ENCODE data around the gene FIBCD1. TPM values are rescaled to one million over a fixed set of nuclear protein-coding genes. Genes with fewer than 3 reads are reported as not detected.

FIBCD1 gene
- total RNA-seq, 1 donor from 2014 or later = 0.53 TPM

- no peaks in the 10 kb centered on the region for H3K36me3 Mint-ChIP-seq
- no peak overlapping the region for H3K4me3 Mint-ChIP-seq
- peaks cover 8% of the 10 kb centered on the region for H3K4me1 Mint-ChIP-seq (ENCODE audit: unreplicated experiment)
- H3K27ac Mint-ChIP-seq = no peak overlapping the region
- H3K27me3 Mint-ChIP-seq = peaks cover 5% of the 10 kb centered on the region
- TF ChIP-seq, protein P1, sequence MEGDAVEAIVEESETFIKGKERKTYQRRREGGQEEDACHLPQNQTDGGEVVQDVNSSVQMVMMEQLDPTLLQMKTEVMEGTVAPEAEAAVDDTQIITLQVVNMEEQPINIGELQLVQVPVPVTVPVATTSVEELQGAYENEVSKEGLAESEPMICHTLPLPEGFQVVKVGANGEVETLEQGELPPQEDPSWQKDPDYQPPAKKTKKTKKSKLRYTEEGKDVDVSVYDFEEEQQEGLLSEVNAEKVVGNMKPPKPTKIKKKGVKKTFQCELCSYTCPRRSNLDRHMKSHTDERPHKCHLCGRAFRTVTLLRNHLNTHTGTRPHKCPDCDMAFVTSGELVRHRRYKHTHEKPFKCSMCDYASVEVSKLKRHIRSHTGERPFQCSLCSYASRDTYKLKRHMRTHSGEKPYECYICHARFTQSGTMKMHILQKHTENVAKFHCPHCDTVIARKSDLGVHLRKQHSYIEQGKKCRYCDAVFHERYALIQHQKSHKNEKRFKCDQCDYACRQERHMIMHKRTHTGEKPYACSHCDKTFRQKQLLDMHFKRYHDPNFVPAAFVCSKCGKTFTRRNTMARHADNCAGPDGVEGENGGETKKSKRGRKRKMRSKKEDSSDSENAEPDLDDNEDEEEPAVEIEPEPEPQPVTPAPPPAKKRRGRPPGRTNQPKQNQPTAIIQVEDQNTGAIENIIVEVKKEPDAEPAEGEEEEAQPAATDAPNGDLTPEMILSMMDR (conservative IDR thresholded peaks at IDR 0.05) = no peak
- H3K9me3 Mint-ChIP-seq = no peaks in the 10 kb centered on the region
- no peak for DNase-seq (ENCODE audit: extremely low spot score, unreplicated experiment)
Observed at GRCh38 chr9:130908878-130909355, 30.1 kb downstream of the FIBCD1 start.

GRCh38 chr9:130908146-130908877, 30.7 kb downstream of the FIBCD1 start:
- peaks cover 5% of the 10 kb centered on the region for H3K27me3 Mint-ChIP-seq
- peaks cover 6% of the 10 kb centered on the region for H3K4me1 Mint-ChIP-seq (ENCODE audit: unreplicated experiment)
- H3K9me3 Mint-ChIP-seq = no peaks in the 10 kb centered on the region
- no peaks in the 10 kb centered on the region for H3K36me3 Mint-ChIP-seq
- no peak overlapping the region for H3K4me3 Mint-ChIP-seq
- no peak for DNase-seq (ENCODE audit: extremely low spot score, unreplicated experiment)
- peak overlapping the region; percentile 66 for H3K27ac Mint-ChIP-seq
- TF ChIP-seq, protein P1 (conservative IDR thresholded peaks at IDR 0.05) = no peak

GRCh38 chr9:130906735-130907416, 32.2 kb downstream of the FIBCD1 start:
- Mint-ChIP-seq H3K27ac (no peak overlapping the region), H3K36me3 (no peaks in the 10 kb centered on the region), H3K9me3 (no peaks in the 10 kb centered on the region), H3K4me1 (ENCODE audit: unreplicated experiment) (peaks cover 4% of the 10 kb centered on the region), H3K4me3 (no peak overlapping the region), H3K27me3 (peaks cover 5% of the 10 kb centered on the region)
- DNase-seq (ENCODE audit: extremely low spot score, unreplicated experiment) = no peak
- TF ChIP-seq, protein P1 (conservative IDR thresholded peaks at IDR 0.05) = no peak

GRCh38 chr9:130905902-130906734, 32.9 kb downstream of the FIBCD1 start:
- TF ChIP-seq, protein P1 (conservative IDR thresholded peaks at IDR 0.05) = no peak
- Mint-ChIP-seq H3K27me3 (peaks cover 5% of the 10 kb centered on the region), H3K9me3 (no peaks in the 10 kb centered on the region), H3K27ac (no peak overlapping the region), H3K4me1 (ENCODE audit: unreplicated experiment) (peaks cover 4% of the 10 kb centered on the region), H3K36me3 (no peaks in the 10 kb centered on the region), H3K4me3 (no peak overlapping the region)
- DNase-seq (ENCODE audit: extremely low spot score, unreplicated experiment) = no peak

- DNase-seq (ENCODE audit: extremely low spot score, unreplicated experiment) = no peak
- no peak overlapping the region for H3K27ac Mint-ChIP-seq
- H3K36me3 Mint-ChIP-seq = no peaks in the 10 kb centered on the region
- H3K4me3 Mint-ChIP-seq = no peak overlapping the region
- TF ChIP-seq, protein P1 (conservative IDR thresholded peaks at IDR 0.05) = no peak
- no peaks in the 10 kb centered on the region for H3K4me1 Mint-ChIP-seq (ENCODE audit: unreplicated experiment)
- no peaks in the 10 kb centered on the region for H3K9me3 Mint-ChIP-seq
- peaks cover 5% of the 10 kb centered on the region for H3K27me3 Mint-ChIP-seq
Observed at GRCh38 chr9:130905125-130905901, 33.7 kb downstream of the FIBCD1 start.
